Endometrium (tissue), 2 donors: ENCODE measurements around the gene ELFN1.
"Not testable (repeated sequence)": the region's sequence is repeated elsewhere in the genome, so short reads cannot be mapped to it uniquely, and the experiment has no call there.

Experiments used
- FAIRE-seq: peaks from 2 replicates; lab custom pipeline; 2012; peaks lifted over from hg19 to GRCh38; lab: Jason Lieb, UNC
- donor health status: control.
- donor health status: control.

ELFN1 gene

DNA sequence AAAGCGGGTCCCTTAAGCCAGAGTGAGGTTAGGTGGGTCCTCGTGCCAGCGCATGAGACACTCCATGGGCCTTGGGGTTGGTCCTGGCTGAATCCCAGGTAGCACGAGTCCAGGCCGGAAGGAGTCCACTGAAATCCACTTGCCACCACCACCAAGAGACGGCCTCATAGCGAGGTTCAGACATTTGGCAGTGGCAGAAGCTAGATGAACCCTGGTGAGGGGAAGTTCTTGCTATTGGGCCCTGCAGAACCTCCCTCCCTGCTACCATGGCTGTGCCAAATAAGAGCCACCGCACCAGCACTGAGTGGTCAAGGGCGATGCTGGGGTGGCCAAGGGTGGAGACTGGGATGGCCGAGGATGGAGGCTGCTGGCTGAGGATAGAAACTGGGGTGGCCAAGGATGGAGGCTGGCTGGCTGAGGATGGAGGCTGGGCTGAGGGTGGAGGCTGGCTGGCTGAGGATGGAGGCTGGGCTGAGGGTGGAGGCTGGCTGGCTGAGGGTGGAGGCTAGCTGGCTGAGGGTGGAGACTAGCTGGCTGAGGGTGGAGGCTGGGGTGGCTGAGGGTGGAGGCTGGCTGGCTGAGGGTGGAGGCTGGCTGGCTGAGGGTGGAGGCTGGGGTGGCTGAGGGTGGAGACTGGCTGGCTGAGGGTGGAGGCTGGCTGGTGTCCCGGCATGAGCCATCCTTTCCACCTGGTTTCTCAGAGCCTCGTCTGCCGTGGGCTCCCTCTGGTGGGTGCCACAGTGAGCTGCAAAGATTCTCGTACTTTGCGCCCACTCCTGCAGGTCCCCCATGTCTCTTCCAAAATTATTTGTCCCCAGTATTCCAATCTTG lies 88.2 kb downstream of the ELFN1 start:
- no peak for FAIRE-seq

DNA sequence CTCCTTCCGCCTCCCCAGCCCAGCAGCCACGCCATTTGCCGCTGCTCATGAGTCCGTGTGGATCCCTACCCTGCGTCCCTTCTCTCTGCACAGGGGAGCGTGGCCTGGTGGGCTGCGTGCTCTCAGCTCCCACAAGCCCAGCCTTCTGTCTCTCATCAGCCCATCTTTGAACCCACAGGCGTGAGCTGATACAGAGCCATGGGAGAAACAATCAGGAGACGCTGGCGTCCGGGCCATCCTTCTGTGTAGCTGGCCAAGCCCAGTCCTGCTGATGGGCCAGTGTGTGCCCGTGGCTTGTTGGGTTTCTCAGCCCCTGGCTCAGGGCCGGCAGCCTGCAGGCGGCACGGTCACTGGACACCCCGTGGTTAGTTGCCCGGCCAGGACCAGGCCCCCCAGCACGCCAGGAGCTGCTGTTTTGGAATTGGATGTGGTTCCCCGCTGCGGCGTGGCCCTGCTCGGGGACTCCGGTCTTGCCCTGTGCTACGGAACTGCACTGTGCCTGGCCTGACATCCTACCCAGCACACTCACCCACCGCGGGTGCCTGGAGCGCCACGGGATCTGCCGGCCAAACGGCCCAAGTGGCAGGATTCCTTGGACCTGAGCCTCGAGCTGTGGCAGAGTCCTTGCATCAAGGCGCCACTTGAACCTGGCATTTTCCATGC lies 88.9 kb downstream of the ELFN1 start:
- no peak for FAIRE-seq

GRCh38 chr7:1761097-1761496 lies 91.0 kb downstream of the ELFN1 start:
- FAIRE-seq: no peak

DNA sequence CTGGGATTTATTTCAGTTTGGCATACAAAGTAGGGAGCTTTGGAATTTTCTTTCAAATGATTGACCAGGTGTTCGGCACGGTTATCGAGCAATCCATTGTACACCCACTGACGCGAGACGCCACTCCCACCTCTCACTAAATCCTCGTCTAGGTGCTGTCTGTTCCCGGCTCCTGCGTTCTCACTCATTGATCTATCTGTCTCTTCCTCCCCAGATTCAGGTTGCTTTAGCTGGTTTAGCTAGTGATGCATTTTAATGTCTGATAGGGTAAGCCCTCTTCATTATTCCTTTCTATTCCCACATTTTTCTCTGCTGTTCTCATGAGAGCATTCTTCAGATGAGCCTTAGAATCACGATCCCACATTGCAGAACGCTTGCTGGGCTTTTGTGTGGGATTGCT lies 91.7 kb downstream of the ELFN1 start:
- FAIRE-seq: no peak

DNA sequence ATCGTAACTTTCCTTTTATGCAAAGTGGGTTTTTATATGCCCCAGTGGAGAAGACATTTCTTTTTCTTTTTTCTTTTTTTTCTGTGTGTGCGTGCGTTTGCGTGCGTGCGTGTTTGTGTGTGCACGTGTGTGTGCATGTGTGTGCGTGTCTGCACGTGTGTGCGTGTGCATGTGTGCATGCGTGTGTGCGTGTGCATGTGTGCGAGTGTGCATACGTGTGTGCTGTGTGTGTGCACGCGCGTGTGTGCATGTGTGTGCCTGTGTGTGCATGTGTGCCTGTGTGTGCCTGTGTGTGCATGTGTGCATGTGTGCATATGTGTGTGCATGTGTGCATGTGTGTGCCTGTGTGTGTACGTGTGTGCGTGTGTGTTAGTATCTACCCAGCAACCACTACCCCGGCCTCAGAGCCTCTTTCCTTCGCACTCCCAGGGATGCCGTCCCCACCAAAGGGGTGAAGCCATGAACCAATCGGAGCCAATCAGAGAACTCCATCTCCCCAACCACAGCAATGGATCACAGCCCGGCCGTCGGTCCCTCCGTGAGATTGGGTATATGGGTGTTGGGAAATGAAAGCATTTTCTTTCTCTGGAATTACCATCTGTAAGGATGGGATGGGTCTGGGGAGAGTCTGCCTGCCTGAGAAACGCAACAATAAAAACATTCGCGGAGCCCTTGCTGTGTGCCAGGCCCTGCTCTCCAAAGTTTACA lies 92.3 kb downstream of the ELFN1 start:
- FAIRE-seq: no peak

GRCh38 chr7:1763033-1763432 lies 93.0 kb downstream of the ELFN1 start:
- no peak for FAIRE-seq

GRCh38 chr7:1763911-1764310 lies 93.8 kb downstream of the ELFN1 start:
- not testable (repeated sequence) for FAIRE-seq

DNA sequence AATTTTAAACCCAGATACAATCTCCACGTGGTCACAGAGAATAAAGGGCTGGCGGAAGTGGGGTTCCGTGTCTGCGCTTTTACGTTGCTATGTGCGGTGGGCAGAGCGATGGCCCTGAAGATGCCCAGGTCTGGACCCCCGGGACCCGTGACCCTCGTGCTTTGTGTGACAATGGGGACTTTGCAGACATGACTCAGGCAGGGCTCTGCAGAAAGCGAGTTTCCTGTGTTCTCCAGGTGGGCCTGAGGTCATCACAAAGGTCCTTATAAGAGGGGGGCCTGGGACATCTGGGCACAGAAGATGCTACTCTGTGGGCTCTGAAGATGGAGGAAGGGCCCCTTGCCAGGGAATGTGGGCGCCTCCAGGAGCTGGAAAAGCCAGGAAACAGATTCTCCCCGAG lies 95.3 kb downstream of the ELFN1 start:
- no peak for FAIRE-seq

GRCh38 chr7:1767524-1767923 lies 97.4 kb downstream of the ELFN1 start:
- FAIRE-seq: no peak

DNA sequence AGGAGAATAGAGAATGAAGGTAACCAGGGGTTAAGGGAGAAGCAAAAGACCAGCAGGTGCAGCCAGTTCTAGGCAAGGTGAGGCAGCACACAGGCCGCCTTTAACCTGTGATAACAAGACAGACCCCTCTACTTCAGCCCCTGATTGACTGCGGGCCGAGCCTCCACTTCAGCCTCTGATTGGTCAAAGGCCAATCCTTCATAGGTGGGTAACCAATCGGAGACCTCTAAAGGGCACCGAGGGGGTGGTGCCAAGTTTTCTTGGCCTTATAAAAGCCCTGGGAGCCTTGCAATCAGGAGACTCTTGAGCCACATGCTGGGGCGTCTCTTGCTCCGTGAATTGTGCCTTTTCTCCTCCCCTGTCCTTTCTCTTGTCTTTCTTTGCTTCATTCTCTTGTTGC lies 98.8 kb downstream of the ELFN1 start:
- FAIRE-seq: no peak

DNA sequence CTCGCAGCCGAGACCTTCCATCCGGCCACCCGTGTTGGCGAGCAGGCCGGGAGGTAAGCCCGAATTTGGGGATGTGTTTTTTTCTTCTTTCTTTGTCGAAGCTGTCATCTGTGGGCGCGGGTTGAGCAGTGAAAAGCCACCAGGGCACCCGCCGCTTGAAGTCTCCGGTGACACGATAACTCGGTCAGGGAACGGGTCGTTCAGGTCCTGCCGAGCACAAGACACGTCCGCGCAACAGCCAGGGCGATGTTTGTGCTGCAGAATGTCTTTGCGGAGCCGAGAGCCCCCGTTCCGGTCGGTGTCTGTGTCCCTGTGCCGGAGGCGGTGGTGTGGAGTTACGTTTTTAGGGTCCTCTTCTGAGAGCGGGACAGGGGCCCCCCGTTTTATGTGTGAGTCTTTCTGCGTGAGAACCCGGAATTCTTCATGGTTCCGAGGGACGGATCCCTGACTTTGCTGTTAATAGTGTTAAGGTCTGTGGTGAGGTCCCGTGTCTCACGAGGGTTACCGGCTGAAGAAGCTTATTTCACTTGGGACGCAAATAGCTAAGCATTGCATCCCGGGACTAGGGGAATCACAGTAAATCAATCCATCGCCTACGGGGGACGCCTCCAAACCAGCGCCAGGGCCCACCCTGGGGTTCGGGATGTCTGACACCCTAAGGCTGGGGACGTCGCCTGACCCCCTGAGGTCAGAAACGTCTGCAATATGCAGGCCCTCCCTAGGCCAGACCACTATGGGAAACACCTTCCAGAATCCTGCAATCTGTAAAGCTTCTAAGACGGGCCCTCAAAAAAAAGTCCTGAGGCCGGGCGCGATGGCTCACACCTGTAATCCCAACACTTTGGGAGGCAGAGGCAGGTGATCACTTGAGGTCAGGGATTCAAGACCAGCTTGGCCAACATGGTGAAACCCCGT lies 99.5 kb downstream of the ELFN1 start:
- FAIRE-seq: no peak

DNA sequence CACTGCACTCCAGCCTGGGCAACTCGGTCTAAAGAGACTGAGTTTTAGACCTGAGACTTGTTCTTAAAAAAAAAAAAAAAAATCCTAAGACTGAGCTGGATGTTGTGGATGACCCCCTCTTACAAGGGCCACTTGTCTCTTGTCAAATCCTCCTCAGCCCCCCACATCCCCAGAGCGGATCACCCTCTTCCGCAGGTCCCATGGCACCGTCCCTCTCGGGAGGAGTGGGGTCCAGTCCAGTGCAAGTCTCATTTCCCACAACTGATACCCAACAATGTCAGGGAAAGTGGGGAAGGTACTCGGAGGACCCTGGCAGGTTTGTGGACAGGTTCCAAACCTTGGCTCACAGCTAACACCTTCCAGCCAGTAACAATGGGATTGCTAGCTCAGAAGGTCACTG lies 100.3 kb downstream of the ELFN1 start:
- no peak for FAIRE-seq

- FAIRE-seq: no peak
These were observed 105.3 kb downstream of the ELFN1 start for GRCh38 chr7:1775389-1775788.

GRCh38 chr7:1777122-1777521 lies 107.0 kb downstream of the ELFN1 start:
- no peak for FAIRE-seq

DNA sequence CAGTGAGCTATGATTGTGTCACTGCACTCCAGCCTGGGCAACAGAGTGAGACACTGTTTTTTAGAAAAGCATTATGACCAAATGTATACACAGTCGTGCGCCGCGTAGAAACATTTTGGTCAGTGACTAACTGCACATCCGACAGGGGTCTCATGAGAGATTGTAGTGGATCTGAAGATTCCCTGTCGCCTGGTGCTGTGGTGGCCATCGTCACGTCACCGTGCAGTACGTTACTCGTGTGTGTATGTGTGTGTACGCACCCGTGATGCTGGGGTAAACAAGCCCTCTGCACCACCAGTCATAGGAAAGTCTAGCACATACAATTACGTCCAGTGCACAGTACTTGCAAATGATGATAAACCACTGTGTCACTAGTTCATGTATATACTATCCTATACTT lies 109.4 kb downstream of the ELFN1 start:
- no peak for FAIRE-seq

DNA sequence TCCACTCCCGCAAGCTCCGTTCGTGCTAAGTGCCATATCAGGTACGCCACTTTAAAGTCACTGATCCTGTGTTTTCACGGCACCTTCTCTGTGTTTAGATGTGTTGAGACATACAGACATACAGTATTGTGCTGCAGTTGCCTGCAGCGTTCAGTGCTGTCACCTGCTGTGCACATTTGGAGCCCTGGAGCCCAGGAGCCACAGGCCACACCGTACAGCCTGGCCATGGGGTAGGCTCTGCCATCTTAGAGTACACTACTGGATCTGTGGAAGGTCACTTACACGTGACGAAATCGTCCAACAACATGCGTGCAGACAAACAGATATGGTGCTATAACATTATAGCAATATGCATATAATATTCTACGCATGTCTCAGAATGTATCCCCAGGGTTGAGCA lies 111.3 kb downstream of the ELFN1 start:
- no peak for FAIRE-seq

GRCh38 chr7:1785839-1786238 lies 115.8 kb downstream of the ELFN1 start:
- no peak for FAIRE-seq

- FAIRE-seq: no peak
These were observed 117.2 kb downstream of the ELFN1 start for GRCh38 chr7:1787241-1787640.

GRCh38 chr7:1787681-1788235 lies 117.7 kb downstream of the ELFN1 start:
- no peak for FAIRE-seq

GRCh38 chr7:1794888-1795542 lies 124.9 kb downstream of the ELFN1 start:
- FAIRE-seq: no peak
